Sigmoid colon (tissue), 7 donors: ENCODE measurements around the gene CYP27B1. TPM values are rescaled to one million over a fixed set of nuclear protein-coding genes. Genes with fewer than 3 reads are reported as not detected.

Experiments
- DNase-seq: peaks from one replicate; pipeline ENCODE4 v3.0.0-alpha.2; 2019
- H3K27ac ChIP-seq, 4 donors: fragments of 200-600 bp; sonication (generic); one replicate each; pipeline ENCODE4 v1.5.1; 2016 to 2019; ENCODE audit warnings: mild to moderate bottlenecking in 1 of 4
- H3K27me3 ChIP-seq, 3 donors: fragments of 200-600 bp; sonication (generic); one replicate each; pipeline ENCODE4 v1.5.1; 2019; ENCODE audit warnings: mild to moderate bottlenecking in 1 of 3
- H3K36me3 ChIP-seq, 4 donors: fragments of 200-600 bp; sonication (generic); one replicate each; pipeline ENCODE4 v1.5.1; 2016 to 2019
- H3K4me1 ChIP-seq, 4 donors: fragments of 200-600 bp; sonication (generic); one replicate each; pipeline ENCODE4 v1.5.1; 2017 to 2019
- H3K4me3 ChIP-seq, 4 donors: fragments of 200-600 bp; sonication (generic); one replicate each; pipeline ENCODE4 v1.5.1; 2017 to 2019; ENCODE audit warnings: mild to moderate bottlenecking in 2 of 4, moderate library complexity in 1 of 4
- H3K9me3 ChIP-seq, 4 donors: fragments of 200-600 bp in 3 of 4; sonication (generic) in 3 of 4; one replicate each; pipeline versions ENCODE4 v1.5.1 to v1.6.1; 2013 to 2019
- CTCF ChIP-seq, 4 experiments: fragments of 450-650 bp in 3 of 4; fragments of 200-600 bp in 1 of 4; IDR thresholded peaks; one replicate each; pipeline ENCODE4 v1.5.1; 2016 to 2019; ENCODE audit warnings: antibody characterized with exemption in 4 of 4, mild to moderate bottlenecking in 3 of 4, moderate library complexity in 2 of 4
- EP300 ChIP-seq, 4 donors: sonication (generic); formaldehyde crosslinking; IDR thresholded peaks; one replicate each; pipeline ENCODE4 v1.6.1; 2017; ENCODE audit warnings: antibody characterized with exemption in 4 of 4
- POLR2A ChIP-seq, 2 donors: fragments of 450-650 bp; IDR thresholded peaks; one replicate each; pipeline ENCODE4 v1.6.1; 2016; ENCODE audit warnings: antibody characterized with exemption in 2 of 2, mild to moderate bottlenecking in 2 of 2, moderate library complexity in 2 of 2
- POLR2AphosphoS5 ChIP-seq, 4 donors: sonication (generic); formaldehyde crosslinking; IDR thresholded peaks; one replicate each; pipeline ENCODE4 v1.6.1; 2017; ENCODE audit warnings: antibody characterized with exemption in 4 of 4
- WGBS, 2 donors: extraction: QIAGEN DNeasy Blood & Tissue Kit; methylation state at CpG; one replicate each; pipeline ENCODE4 v1.1.7; 2013; 5-methylcytosine and 5-hydroxymethylcytosine counted together
- intact Hi-C: fragments of 100-400 bp; cut with DNase I; formaldehyde crosslinking; loops from one replicate; pipeline ENCODE4 v1.15.1; 2023
- polyA plus RNA-seq, 3 donors: library from polyadenylated mRNA; stranded (reverse); fragments of 200-250 nt; gene quantifications; one replicate each; pipeline ENCODE4 v1.2.3, GENCODE V29; 2013
- total RNA-seq, 4 donors: library from RNA; depleted of rRNA; stranded (reverse); fragments of >200 nt; gene quantifications; one replicate each; pipeline ENCODE4 v1.1.0, GENCODE V29; 2016
- donor health status: healthy with polysubstance abuse.
- donor health status: Bipolar disorder and iron deficiency.
- donor health status: healthy.

The CYP27B1 gene
- total and polyA plus RNA-seq, 7 donors: 0.28 to 2.0 (median 1.2) TPM; not detected in 4

GRCh38 chr12:57771236-57771872, 4.5 kb upstream of the CYP27B1 start:
- WGBS, 2 donors: 2 to 4% methylated on average over 16 of the region's 16 CpGs
- peaks cover 0 to 29% (median 24%) of the 10 kb centered on the region in 4 donors for H3K4me1 ChIP-seq
- peak overlapping the region; percentile 66 to 80 (median 70) for H3K4me3 ChIP-seq
- DNase-seq: peak; percentile 95
- peaks cover 0 to 29% (median 0%) of the 10 kb centered on the region in 4 donors for H3K36me3 ChIP-seq
- no peaks in the 10 kb centered on the region for H3K9me3 ChIP-seq
- peak overlapping the region; percentile 91 to 96 (median 93) for H3K27ac ChIP-seq
- intact Hi-C loops: no loop called here
- TF ChIP-seq EP300 (IDR thresholded peaks at IDR 0.05): no peak
- no peak for TF ChIP-seq CTCF (IDR thresholded peaks at IDR 0.05)
- no peak for TF ChIP-seq POLR2A (IDR thresholded peaks at IDR 0.05)
- TF ChIP-seq POLR2AphosphoS5 (IDR thresholded peaks at IDR 0.05): no peak
- H3K27me3 ChIP-seq: peaks cover 0 to 5% (median 4%) of the 10 kb centered on the region in 3 donors

GRCh38 chr12:57770734-57771133, 3.9 kb upstream of the CYP27B1 start:
- TF ChIP-seq POLR2A (IDR thresholded peaks at IDR 0.05) (no peak), EP300 (IDR thresholded peaks at IDR 0.05) (no peak), CTCF (IDR thresholded peaks at IDR 0.05) (no peak), POLR2AphosphoS5 (IDR thresholded peaks at IDR 0.05) (no peak)
- H3K9me3 ChIP-seq: no peaks in the 10 kb centered on the region
- 86 to 90% methylated on average over 4 of the region's 4 CpGs for WGBS, 2 donors
- H3K4me3 ChIP-seq: no peak overlapping the region
- H3K36me3 ChIP-seq: peaks cover 0 to 24% (median 0%) of the 10 kb centered on the region in 4 donors
- peaks cover 4 to 11% (median 10%) of the 10 kb centered on the region in 3 donors for H3K27me3 ChIP-seq
- peaks cover 0 to 35% (median 30%) of the 10 kb centered on the region in 4 donors for H3K4me1 ChIP-seq
- intact Hi-C loops: no loop called here
- H3K27ac ChIP-seq: peak overlapping the region; percentile 91 to 96 (median 93)
- DNase-seq: no peak

GRCh38 chr12:57769594-57769993, 2.7 kb upstream of the CYP27B1 start:
- Histone ChIP-seq H3K9me3 (no peaks in the 10 kb centered on the region), H3K4me1 (peaks cover 0 to 47% (median 41%) of the 10 kb centered on the region in 4 donors), H3K4me3 (no peak overlapping the region), H3K36me3 (peaks cover 0 to 17% (median 0%) of the 10 kb centered on the region in 4 donors), H3K27ac (no peak overlapping the region), H3K27me3 (peaks cover 16 to 23% (median 22%) of the 10 kb centered on the region in 3 donors)
- intact Hi-C loops: no loop called here
- no peak for DNase-seq
- TF ChIP-seq POLR2A (IDR thresholded peaks at IDR 0.05) (no peak), EP300 (IDR thresholded peaks at IDR 0.05) (no peak), POLR2AphosphoS5 (IDR thresholded peaks at IDR 0.05) (no peak), CTCF (IDR thresholded peaks at IDR 0.05) (no peak)
- WGBS, 2 donors: 95 to 96% methylated on average over 11 of the region's 11 CpGs

- WGBS, 2 donors: 94 to 97% methylated on average over 3 of the region's 3 CpGs
- TF ChIP-seq POLR2A (IDR thresholded peaks at IDR 0.05): no peak
- TF ChIP-seq EP300 (IDR thresholded peaks at IDR 0.05): no peak
- TF ChIP-seq POLR2AphosphoS5 (IDR thresholded peaks at IDR 0.05): no peak
- TF ChIP-seq CTCF (IDR thresholded peaks at IDR 0.05): no peak
Measured at GRCh38 chr12:57767876-57768275, 998 bp upstream of the CYP27B1 start.

More at GRCh38 chr12:57767876-57768275, 998 bp upstream of the CYP27B1 start:
- no peaks in the 10 kb centered on the region for H3K9me3 ChIP-seq
- intact Hi-C loops: no loop called here
- H3K36me3 ChIP-seq: peaks cover 0 to 17% (median 0%) of the 10 kb centered on the region in 4 donors
- H3K4me1 ChIP-seq: peaks cover 0 to 42% (median 36%) of the 10 kb centered on the region in 4 donors
- DNase-seq: no peak
- H3K4me3 ChIP-seq: no peak overlapping the region
- H3K27me3 ChIP-seq: peaks cover 28 to 40% (median 39%) of the 10 kb centered on the region in 3 donors
- H3K27ac ChIP-seq: no peak overlapping the region
